Astrocyte (in vitro differentiated cells and primary cell): ENCODE results near the gene RNGTT.

ENCODE experiments used
- CTCF ChIP-seq: IDR thresholded peaks from 2 replicates; pipeline ENCODE4 v1.5.1; 2011; ENCODE audit warnings: low read depth, mild to moderate bottlenecking, inconsistent platforms, low read length, moderate library complexity; ENCODE audit not compliant: insufficient read depth
- EZH2 ChIP-seq: IDR thresholded peaks from 2 replicates; pipeline ENCODE4 v1.6.1; 2012; ENCODE audit warnings: mild to moderate bottlenecking, low read length, inconsistent platforms; ENCODE audit not compliant: insufficient read depth

- no peak for TF ChIP-seq CTCF
- TF ChIP-seq EZH2 = no peak
Measured at GRCh38 chr6:88587150-88587520, 376.3 kb downstream of the RNGTT start.
